Gastroesophageal sphincter (tissue), 3 donors: ENCODE data around the gene IL13RA2.

Experiments used
- CTCF ChIP-seq, 4 experiments: fragments of 200-600 bp in 2 of 4; fragments of 450-650 bp in 2 of 4; sonication (generic) in 1 of 4; IDR thresholded peaks; one replicate each; pipeline ENCODE4 v1.5.1; 2017 to 2019; ENCODE audit warnings: antibody characterized with exemption in 4 of 4, mild to moderate bottlenecking in 2 of 4, moderate library complexity in 2 of 4
- EP300 ChIP-seq: sonication (generic); formaldehyde crosslinking; IDR thresholded peaks from one replicate; pipeline ENCODE4 v1.6.1; 2017; ENCODE audit warnings: antibody characterized with exemption, mild to moderate bottlenecking
- POLR2A ChIP-seq, 2 donors: fragments of 450-650 bp; IDR thresholded peaks; one replicate each; pipeline ENCODE4 v1.6.1; 2017; ENCODE audit warnings: antibody characterized with exemption in 2 of 2, mild to moderate bottlenecking in 2 of 2, moderate library complexity in 1 of 2
- POLR2AphosphoS5 ChIP-seq: sonication (generic); formaldehyde crosslinking; IDR thresholded peaks from one replicate; pipeline ENCODE4 v1.6.1; 2017; ENCODE audit warnings: antibody characterized with exemption

DNA sequence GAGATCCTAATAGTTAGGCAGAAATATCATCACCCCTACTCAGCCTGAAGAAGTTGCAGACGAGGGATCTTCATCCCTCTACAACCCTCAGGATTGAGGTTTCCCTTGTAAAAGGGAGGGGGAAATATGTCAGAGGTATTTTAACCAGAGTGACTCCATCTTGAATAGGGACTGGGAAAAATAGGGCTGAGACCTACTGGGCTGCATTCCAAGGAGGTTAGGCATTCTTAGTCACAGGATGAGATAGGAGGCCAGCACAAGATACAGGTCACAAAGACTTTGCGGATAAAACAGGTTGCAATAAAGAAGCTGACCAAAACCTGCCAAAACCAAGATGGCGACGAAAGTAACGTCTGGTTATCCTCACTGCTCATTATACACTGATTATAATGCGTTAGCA is 17.5 kb downstream of the IL13RA2 start:
- TF ChIP-seq POLR2AphosphoS5 (no peak), CTCF (IDR thresholded peaks at IDR 0.05) (no peak), EP300 (no peak), POLR2A (IDR thresholded peaks at IDR 0.05) (no peak)
